ENCODE results near the gene PNPLA6.

PNPLA6 gene

DNA sequence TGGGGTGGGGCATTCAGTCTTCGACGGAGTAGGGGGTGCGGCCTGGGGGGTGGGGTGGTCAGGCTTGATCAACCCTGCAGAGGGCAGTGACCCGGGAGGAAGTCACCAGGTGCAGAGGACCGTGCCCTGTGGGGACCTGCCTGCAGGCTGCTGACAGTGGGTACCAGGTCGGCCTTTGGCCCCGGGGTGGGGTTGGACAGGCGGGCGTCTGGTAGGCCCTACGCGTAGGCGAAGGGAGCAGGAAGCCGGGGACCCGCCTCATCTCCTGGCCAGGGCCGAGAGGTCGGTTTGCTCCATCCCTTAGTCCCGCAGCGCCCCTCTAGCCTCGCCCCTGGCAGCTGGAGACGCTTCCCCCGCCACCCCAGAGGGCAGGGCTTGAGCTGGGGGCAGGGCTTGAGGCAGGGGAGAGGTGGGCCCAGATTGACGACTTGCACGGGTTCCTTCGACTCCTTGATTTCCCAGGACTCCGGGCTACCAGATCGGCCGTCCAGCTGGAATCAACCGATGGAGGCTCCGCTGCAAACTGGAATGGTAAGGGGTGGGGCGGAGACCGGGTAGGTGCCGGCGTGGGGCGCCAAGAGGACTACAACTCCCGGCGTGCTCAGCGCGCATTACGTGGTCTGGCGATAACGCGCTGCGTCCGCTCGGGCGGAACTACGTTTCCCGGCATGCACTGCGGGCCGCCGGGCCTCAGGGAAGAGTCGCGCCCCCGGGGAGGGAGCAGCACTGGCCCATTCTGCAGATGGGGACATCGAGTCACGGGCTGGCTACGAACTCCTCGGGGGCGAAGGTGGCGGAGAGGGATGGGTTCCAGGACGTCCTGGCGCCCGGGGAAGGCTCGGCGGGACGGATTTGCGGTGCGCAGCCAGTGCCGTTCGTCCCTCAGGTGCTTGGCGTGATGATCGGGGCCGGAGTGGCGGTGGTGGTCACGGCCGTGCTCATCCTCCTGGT lies at the start of gene PNPLA6:
Gene PNPLA6, plus strand, starts transcription at position 671 of the 951 bp plus-strand sequence. Its CDS starts 72 bp downstream, at position 743.
- peak; percentile 87 to 92 (median 90) for DNase-seq (ENCODE audit: low read depth in 4 of 4, low spot score in 1 of 4)

DNA sequence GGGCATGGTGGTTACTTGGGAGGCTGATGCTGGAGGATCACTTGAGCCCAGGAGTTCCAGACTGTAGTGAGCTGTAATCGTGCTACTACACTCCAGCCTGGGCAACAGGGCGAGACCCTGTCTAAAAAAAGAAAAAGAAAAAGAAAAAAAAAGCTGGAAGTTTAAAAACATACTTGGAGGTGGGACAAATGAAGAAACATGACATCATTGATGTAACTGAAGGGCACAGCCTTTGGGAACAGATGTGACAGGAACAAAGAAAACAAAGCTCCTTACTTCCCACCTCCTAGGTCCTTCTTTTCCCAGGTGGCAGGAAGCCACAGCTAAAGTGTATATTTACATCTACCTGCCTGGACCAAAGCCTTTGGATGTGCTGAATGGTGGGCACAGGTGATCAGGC lies 48.6 kb upstream of the PNPLA6 start:
- no peak for DNase-seq (ENCODE audit: low read depth in 4 of 4, low spot score in 1 of 4)

- peak; percentile 74 to 87 (median 84) for DNase-seq (ENCODE audit: low read depth in 4 of 4, low spot score in 1 of 4)
Measured at GRCh38 chr19:7488736-7489353, 46.7 kb upstream of the PNPLA6 start, which contains the start of gene PEX11G. Gene PEX11G, minus strand, starts transcription at chr19:7489035. Its CDS starts 25 bp downstream, at chr19:7489010.

DNA sequence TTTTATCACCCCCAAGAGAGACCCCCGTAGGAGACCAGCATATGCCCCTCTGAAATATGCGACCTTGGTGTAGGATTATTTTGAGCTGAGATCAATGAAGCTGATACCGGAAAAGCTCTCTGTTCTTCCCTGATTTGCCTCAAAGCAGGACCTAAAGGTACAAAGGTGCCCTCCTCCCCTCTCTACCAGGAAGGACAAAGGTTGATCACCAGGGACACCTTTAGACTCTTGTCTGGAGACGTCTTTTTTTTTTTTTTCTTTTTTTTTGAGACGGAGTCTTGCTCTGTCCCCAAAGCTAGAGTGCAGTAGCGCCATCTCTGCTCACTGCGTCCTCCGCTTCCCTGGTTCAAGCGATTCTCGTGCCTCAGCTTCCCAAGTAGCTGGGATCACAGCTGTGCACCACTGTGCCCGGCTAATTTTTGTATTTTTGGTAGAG lies 45.9 kb upstream of the PNPLA6 start:
- DNase-seq (ENCODE audit: low read depth in 4 of 4, low spot score in 1 of 4): no peak

- DNase-seq (ENCODE audit: low read depth in 4 of 4, low spot score in 1 of 4): peak in 1 of 4 experiments; percentile 47
Measured at GRCh38 chr19:7492142-7492541, 43.4 kb upstream of the PNPLA6 start.

DNA sequence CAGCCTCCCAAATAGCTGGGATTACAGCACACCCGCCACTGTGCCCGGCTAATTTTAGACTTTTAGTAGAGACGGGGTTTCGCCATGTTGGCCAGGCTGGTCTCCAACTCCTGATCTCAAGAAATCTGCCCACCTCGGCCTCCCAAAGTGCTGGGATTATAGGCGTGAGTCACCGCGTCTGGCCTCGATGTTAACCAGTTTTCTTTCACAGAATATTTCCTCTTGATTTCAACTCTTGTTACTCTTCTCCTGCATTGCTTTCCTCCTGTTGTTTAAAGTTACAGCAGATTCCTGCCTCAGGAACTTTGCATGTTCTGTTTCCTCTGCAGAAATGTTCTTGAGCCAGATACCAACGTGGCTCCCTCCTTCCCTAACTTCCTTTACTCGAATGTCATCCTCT lies 43.0 kb upstream of the PNPLA6 start:
- no peak for DNase-seq (ENCODE audit: low read depth in 4 of 4, low spot score in 1 of 4)

DNA sequence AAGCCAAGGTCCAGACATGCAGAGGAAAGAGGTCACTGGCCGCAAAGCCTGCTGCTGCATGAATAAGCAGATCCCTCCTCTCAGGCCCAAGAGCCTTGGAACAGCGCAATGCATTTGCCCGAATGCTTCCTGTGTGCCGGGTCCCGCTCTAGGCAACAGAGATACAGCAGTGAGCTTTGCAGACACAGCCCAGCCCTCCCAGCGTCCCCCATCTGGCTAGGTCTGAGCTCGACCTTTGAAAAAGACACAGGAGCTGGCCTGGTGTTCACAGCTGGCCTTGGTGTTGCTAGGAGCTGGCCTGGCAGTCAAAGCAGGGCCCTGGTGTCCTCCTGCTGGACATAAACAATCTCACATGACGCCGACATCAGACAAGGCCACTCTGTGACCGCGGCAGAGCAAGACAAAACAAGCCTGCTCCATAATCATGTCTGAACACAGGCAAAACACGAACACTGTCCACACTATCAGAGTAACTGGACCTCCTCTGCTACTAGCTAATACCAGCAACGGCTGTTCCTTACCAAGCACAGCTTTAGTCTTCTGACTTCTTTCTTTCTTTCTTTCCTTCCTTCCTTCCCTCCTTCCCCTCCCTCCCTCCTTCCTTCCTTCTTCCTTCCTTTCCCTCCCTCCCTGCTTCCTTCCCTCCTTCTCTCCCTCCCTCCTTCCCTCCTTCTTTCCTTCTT lies 41.0 kb upstream of the PNPLA6 start:
- DNase-seq (ENCODE audit: low read depth in 4 of 4, low spot score in 1 of 4): no peak

DNA sequence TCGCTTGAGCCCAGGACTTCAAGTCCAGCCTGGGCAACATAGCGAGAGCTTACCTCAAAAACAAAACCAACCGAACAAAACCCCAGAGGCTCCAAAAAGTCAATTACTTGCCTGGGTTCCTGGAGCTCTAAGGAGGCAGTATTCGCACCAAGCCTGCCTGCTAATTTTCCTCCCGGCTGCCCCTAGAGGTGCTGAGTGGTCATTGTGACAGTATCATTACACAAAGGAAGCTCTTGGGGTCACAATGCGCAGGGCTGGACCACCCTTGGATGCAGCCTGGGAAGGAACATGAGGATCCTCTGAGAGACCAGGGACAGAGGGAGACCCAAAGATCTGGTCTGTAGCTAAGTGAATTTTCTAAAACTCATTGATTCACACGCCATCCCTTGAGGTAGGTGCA lies 38.2 kb upstream of the PNPLA6 start:
- DNase-seq (ENCODE audit: low read depth in 4 of 4, low spot score in 1 of 4): no peak

GRCh38 chr19:7500811-7501450 lies 34.6 kb upstream of the PNPLA6 start:
- DNase-seq (ENCODE audit: low read depth in 4 of 4, low spot score in 1 of 4): peak in 2 of 4 experiments; percentile 56 to 63

GRCh38 chr19:7502552-7502951 lies 33.0 kb upstream of the PNPLA6 start:
- no peak for DNase-seq (ENCODE audit: low read depth in 4 of 4, low spot score in 1 of 4)

DNA sequence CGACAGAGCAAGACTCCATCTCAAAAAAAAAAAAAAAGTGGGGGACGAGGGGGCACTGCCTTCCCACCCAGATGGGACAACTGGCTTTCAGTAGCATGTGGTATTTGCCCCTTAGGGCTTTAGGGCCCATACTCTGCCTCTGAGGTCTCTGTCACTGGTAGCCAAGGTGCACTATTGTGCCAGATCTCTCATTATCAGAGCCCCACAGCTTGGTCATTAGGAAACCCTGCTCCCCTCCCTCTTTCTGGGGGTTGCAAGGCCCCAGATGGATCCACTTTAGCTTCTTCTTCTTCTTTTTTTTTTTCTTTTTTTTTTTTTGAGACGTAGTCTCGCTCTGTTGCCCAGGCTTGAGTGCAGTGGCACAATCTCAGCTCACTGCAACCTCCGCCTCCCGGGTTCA lies 30.8 kb upstream of the PNPLA6 start:
- no peak for DNase-seq (ENCODE audit: low read depth in 4 of 4, low spot score in 1 of 4)

- DNase-seq (ENCODE audit: low read depth in 4 of 4, low spot score in 1 of 4): no peak
Measured at GRCh38 chr19:7505288-7505681, 30.2 kb upstream of the PNPLA6 start.

DNA sequence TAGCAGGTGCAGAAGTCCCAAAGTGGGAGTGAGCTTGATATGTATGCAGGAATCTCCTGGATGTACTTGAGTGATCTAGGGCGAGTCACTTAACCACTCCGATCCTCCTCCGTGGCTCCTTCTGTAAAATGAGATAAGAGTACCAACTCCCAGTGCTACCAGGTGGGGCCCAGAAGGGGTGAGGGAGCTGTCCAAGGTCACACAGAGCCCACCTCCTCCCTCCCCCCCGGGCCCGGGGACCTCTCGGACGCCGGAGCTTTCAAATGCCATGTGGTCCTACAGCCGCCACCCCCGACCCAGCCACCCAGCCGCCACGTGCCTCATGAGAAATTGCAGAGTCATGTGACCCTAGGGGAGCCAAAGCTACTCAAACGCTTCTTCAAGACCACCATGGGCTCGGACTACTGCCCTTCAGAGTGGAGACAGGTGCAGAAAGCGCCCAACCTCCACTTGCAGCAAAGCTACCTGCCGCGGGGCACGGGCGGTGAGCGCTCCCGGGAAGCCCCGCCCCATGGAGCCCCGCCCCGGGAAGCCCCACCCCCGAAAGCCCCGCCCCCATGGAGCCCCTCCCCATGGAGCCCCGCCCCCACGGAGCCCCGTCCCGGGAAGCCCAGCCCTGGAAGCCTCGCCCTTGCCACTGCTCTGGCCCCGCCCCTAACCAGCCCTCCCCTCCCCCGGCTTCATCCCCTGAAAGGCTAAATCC lies 29.7 kb upstream of the PNPLA6 start:
- no peak for DNase-seq (ENCODE audit: low read depth in 4 of 4, low spot score in 1 of 4)

GRCh38 chr19:7506385-7507328 lies 28.9 kb upstream of the PNPLA6 start:
- peak in 1 of 4 experiments; percentile 51 for DNase-seq (ENCODE audit: low read depth in 4 of 4, low spot score in 1 of 4)

GRCh38 chr19:7507884-7508283 lies 27.6 kb upstream of the PNPLA6 start:
- DNase-seq (ENCODE audit: low read depth in 4 of 4, low spot score in 1 of 4): no peak

GRCh38 chr19:7509625-7510024 lies 25.9 kb upstream of the PNPLA6 start:
- DNase-seq (ENCODE audit: low read depth in 4 of 4, low spot score in 1 of 4): no peak

- DNase-seq (ENCODE audit: low read depth in 4 of 4, low spot score in 1 of 4): no peak
Measured at GRCh38 chr19:7512400-7512851, 23.1 kb upstream of the PNPLA6 start.

DNA sequence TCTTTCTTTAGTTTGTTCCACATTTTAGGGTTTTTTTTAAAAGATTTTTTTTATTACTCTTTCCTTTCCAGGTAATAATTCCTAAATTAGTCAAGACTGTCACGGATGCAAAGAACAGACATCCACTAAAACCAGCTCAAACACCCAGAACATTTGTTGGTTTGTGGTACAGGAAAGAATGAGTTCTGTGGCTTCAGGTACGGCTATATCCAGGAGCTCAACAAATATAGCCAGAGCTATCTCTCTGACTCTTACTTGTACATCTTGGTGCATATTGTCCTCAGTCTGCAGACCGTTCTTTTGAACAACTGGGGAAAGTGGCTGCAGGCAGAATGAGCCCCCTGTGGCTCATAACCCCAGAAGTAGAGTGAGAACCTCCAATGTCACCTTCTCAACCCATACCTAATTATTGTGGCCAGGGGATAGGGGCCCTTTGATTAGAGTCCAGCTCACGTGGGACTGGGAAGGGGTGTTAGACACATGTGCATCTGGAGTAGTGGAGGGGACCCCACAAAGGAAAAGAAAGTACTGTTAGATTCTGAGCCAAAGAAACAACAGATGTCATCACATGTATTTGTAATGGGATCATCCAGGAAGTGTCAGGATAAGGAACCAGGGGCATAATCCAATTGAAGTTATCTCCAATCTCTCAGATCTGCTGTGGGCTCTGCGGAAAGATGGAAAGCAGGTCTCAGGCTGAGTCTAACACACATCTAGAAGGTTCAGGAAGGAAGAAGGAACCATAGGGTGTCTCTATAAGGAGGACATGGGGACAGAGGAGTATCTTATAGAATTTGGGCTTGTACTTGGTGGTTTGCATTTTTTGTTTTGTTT lies 21.5 kb upstream of the PNPLA6 start:
- DNase-seq (ENCODE audit: low read depth in 4 of 4, low spot score in 1 of 4): no peak

Data from stimulated activated CD4-positive, alpha-beta T cell treated with anti-CD3 and anti-CD28 coated beads, Interleukin-1b, Interleukin-23, amount 100 ng/mL, for 24 hours (primary cell).